Activated CD4-positive, alpha-beta T cell treated with anti-CD3 and anti-CD28 coated beads for 24 hours (primary cell): ENCODE measurements around the gene PLCH2.

Experiments used
- DNase-seq, 2 donors: peaks; one replicate each; pipeline ENCODE4 v3.0.0-alpha.2; 2020; ENCODE audit warnings: low read depth in 2 of 2

PLCH2 gene

DNA sequence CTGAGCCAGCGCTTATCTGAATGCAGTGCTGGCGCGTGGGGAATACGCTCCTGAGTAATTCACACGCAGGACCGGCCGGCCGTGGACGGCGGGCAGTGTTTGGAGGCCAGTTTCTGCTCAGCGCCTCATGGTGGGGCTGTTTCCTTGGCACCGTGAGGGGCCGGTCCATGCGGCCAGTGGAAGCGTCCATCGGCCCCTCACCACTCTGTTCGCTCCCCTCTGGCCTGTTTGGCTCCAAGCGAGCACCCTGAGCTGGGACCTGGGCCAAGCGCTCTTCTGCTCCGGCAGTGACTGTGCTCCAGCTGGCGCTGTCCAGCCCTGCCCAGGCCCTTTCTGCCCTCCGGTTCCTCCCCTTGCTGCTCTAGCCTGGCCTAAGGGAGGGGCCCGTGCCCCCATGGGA lies 16.3 kb upstream of the PLCH2 start:
- no peak for DNase-seq

DNA sequence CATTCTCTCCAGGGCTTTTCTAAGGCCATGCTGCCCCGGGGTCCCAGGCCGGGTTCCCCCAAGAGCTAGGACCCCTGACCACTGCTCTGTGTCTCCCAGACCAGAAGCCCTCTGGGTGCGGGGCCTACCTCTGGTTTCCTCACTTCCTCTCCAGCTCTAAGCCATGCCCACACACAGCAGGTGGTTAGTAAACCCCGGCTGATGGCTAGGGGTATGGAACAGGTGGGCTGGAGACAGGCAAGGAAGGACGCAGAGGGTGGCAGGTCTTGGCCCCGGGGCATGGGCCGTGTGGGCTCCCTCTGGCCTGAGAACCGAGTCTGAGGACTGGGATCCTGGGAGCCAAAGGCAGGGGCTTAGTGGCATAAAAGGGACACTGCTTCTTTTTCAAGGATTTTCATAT lies 15.9 kb upstream of the PLCH2 start:
- DNase-seq = no peak

DNA sequence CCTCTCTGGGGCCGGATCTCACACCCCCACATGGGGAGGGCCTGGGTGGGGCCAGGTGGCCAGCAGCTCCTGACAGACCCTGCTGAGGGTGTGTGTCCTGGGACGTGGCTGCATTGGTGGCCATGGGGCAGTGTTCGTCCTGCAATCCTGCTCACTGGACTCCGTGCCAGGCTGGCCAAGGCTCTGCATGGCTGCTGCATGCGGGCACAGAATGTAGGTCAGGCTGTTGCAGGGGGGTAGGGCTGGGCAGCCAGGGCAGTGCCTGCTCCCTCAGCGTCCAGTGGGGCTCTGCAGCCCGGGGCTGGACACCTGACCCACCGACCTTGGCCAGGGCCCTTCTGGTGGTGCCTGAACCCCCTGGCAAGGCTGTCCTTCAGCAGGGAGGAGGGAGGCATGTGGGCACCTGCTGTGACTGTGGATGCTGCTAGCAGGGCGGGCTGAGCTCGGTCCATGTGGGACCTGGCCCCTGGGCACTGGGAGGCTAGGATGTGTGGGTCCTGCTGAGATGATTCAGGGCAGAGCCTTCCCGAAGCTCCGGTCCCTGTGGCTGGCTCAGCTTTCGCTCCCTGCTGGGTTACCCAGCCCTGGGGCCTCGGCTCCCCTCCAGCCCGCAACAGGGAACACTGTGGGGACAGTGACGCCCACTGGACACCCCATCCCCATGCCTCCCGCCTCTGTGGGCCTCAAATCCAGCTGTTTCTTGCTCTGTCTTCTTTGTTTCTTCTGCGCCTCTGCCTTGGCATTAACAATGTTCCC lies 14.9 kb upstream of the PLCH2 start:
- no peak for DNase-seq

DNA sequence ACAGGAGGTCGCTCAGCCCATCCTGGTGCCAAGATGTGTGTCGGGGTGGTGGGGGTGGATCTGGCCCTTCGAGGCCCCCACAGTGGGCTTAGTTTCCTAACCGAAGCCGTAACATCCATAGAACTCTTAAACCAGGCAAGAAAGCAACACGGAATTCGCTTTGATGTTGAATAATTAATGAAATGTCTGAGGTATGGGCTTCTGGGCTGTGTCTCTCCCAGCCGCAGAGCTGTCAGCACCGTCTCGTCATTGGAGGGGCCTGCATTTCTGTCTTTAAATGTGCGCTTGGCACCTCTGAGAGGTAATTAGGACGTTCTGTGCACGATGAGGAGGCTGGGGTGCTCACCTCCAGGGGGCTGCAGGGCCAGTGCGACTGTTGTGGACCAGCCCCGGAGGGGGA lies 13.3 kb upstream of the PLCH2 start:
- DNase-seq = no peak

DNA sequence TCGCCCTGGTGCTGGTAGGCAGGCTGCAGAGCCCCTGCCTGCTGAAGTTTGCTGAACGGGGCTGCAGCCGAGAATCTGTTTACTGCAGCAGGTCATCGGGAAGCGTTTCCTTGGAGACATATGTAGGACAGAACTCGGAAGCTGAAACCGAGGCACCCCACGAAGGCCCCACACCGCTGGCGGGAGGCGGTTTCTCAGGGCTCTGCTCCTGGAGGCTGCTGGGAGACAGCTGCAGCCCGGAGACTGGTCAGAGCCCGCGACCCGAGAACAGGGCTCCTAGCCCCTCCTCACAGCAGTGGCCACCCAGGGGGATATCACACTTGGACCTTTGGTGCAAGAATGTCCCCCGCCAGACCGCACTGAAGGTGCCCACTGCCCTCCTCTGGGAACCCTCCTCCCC lies 12.7 kb upstream of the PLCH2 start:
- DNase-seq = no peak

DNA sequence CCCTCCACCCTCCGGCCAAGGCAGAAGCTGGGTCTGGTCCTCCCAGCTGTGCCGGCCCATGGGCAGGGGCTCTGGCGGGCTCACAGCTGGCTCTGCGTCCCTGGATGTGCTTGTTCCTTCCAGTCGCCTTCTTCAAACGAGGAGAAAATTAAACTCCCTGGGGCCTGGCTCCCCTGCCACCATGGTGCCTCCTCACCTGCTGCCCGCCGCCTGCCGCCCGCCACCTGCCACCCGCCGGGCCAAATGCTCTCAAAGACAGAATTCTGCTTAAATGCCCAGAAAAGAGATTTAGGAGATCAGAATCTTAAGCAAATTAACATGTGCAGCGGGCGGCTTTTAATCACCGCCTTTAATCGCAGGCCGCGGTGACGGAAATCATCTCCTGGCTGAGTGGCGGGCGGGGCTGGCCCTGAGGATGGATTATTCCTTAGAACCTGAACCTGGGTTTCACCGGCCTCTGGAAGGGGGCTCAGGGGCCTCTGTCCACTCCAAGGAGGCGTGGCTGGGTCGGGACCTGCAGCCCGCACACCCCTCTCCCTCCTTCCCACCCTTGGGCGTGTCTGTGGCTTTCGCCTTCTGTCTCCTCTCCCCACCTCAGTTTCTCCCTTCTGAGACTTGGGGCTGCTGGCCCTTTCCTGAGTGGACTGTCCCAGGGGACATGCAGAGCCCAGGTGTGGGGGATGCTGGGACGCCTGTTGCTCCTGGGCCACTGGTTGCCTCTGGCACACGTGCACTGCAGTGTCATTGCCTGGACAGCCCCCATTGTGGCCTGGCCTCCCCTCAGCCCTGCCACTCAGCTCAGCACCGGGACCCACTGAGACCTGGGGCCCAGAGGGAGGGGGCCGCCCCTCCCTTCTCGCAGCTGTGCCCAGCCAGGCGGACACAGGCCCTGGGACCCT lies 10.5 kb upstream of the PLCH2 start:
- no peak for DNase-seq

DNA sequence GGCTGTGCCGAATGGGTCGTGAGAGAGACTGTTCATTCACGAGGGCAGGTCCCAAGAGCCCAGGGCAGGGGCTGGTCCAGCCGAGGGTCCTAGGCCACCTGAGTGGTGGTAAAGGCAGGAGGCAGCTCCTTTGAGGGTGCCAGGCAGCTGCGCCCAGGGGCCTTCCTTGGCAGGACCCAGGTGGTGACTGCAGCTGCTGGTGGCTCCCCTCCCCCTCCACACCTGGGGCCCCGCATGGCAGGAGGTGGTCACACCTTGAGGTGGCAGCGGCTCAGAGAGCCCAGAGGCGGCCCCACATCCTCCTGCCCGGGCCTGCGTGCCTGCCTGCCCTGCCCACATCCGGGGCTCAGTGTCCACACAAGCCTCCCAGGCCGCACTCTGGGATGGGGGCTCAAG lies 9.8 kb upstream of the PLCH2 start:
- no peak for DNase-seq

DNA sequence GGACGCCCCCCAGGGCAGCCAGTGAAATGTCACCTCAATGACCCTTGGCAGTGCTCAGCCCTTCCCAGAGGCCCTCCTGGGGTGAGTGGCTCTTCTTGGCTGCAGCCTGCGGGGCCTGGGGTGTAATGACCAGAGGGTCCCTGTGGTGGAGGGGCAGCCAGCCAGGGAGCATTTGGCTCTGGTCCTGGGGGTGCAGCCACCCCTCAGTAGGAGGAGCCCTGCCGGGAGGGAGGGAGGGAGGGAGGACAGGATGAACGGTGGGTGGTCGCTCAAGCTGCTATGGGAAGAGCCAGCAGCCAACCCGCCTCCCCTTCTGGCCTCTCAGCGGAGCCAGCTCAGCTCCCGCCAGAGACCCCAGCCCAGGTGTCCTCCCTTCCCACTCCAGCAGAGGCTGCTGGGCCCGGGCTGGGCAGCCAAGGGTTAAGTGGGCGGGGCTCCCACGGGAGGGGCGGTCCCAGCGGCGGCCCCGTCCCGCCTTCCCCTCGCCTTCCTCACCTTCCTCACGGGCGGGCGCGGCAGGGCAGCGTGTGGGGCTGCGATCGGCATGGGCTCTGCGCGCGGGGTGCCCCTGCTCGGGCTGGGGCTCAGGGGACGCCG lies 9.0 kb upstream of the PLCH2 start:
- DNase-seq = peak in 1 of 2 donors; percentile 22

DNA sequence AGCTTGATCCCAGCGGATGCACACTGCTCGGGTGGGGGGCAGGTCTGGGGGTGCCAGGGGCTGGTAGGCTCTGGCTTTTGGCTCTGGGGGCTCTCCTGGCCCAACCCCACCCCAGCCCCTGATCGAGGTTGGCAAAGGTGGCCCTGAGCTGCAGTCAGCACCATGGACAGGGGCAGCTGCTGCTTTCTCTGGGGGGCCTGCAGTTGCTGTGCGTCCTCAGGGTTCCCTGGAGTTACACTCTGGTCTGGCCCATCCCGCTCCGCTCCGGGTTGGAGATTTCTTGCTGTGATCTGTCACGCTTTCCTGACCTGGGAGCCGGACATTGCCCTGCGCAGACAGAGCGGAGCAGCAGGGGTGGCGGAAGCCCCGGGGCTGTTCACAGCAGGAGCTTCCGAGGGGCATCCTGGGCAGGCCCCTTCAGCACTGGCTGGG lies 8.0 kb upstream of the PLCH2 start:
- peak; percentile 9 to 13 for DNase-seq

DNA sequence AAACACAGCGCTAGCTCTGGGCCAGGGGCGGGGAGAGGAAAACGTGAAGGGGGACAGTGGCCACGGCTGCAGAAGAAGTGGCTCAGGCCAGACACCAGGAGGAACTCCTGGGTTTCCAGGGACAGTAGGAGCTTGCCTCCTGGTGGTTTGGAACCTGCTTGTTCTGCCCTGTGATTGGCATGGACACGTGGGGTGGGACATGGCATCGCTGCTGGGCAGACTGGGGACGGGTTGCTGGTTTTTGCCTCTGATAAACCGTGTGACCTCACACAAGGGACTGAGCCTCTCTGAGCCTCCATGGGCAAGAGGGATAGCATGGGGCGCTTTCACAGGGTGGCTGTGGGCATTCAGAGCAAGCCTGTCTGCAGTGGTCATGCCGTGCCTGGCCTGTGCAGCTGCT lies 7.5 kb upstream of the PLCH2 start:
- no peak for DNase-seq

DNA sequence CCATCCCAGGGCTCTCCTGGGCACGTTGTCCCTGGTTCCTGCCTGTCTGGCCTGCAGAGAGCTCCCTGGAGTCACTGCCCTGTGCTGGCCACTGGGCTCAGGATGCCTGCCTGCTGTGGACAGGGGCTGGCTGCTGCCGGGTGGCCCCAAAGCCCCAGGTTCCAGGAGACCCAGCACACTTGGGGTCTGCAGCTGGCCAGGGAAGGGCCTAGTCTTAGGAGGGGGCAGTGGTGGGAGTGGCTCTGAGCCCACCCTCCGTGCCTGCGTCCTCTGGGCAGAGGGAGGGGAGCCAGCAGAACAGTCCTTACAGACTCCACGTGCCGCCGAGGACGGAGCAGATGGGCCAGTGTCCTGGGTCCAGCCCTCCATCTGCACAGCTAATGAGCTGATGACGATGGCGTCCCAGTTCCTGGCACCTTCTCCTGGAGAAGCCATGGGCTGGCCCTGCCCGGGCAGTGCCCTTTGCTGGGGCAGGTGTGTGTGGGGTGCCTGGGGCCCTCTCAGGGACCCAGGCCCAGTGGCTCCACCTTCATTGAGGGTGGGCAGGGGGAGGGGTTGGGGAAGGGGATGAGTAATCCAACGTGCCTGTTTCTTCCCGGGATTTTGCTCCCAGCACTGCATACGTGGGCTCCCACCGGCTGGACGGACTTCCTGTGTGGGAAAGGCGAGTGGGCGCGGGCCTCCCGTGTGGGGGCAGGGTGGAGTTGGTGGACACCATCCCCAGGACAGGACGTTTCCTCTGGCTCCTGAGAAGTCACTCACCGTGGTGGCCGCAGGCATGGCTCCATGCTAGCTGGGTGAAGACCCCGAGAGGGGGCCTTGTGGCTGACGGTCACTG lies 6.8 kb upstream of the PLCH2 start:
- DNase-seq = no peak

DNA sequence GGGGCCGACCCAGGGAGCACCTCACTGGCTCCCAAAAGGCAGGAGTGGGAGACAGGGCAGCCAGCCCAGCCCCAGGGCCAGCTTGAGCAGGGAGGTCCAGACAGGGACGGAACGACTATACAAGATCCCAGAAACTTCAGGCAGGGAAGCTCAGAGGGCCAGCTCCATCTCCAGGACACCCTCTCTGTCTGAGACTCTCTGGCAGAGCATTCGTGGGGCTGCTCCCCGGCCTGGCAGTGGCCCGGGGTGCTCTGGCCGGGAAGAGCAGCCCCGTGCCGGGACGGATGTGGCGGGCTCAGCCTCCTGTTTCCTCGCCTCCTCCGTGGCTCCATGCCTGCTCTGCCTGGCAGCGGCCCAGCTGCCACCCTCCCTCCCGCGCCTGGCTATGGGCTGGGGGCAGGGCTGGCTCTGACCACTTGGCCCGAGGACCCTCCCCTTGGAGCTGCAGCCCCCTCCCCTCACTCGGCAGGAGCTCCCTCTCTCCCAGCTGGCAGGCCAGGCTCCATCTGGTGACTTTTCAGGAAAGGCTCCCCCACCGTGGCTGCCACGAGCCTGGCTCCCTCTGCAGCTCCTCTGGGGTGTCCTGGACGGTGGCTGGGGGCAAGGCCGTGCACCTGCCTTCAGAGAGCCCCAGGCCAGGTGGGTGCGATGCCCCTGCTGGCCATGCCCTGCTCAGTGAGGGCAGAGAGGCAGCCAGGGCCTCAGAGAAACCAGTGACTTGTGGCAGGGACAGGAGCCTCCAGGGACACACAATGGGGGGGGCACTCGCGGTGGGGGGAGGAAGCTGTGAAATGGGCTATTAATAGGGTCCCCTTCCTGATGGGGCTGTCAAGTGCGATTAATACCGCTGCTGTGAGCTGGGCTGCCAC lies 5.6 kb upstream of the PLCH2 start:
- DNase-seq = no peak

DNA sequence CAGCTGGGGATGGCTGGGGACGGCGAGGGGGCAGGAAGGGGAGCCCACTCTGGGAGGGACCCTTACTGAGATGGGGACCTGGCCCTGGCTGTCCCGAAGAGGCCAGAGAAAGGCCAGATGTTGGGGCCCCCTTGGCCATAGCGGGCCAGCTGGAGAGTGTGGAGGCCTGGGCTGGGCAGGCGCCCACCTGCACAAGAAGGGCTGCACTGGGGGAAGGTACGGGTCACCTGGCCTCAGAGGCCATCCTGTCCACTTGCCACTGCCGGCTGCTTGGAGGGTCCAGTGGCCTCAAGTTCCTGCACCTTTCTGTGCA lies 5.0 kb upstream of the PLCH2 start:
- DNase-seq = no peak

DNA sequence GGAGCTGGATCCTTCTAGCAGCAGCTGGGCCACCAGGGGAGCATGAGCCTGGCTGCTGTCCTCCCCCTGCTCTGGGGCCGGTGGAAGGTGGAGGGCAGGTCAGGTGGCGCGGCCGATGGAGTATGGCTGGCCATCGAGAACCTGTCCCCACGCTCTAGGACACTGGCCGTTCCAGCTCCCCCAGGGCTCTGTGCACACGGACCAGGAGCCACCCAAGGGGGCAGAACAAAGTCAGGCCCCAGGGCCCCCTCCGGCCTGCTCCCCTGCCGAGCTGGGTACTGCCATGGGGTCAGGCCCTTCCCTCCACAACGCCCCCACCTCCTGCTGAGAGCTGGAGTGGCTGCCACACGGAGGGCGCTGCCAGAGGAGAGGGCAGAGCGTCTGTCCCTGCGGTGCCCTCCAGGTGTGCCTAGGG lies 4.5 kb upstream of the PLCH2 start:
- DNase-seq = no peak

DNA sequence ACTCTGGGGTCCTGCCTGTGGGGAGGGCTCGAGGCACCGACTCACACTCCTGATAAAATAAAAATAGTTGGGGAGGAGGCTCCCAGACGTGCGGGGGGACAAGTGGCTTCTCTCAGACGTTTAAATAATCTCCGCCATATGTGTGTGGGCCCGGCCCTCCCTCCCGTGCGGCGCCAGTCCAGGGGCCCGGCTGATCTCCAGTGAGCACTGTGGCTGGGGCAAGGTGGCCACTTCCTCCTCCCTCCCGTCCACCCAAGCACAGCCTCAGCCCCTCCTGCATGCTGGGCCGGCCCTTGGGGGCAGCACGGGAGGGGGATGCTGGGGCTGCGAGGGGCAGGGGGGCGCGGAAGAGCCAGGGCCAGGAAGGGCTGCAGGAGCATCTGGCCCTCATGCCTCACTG lies 4.0 kb upstream of the PLCH2 start:
- no peak for DNase-seq

DNA sequence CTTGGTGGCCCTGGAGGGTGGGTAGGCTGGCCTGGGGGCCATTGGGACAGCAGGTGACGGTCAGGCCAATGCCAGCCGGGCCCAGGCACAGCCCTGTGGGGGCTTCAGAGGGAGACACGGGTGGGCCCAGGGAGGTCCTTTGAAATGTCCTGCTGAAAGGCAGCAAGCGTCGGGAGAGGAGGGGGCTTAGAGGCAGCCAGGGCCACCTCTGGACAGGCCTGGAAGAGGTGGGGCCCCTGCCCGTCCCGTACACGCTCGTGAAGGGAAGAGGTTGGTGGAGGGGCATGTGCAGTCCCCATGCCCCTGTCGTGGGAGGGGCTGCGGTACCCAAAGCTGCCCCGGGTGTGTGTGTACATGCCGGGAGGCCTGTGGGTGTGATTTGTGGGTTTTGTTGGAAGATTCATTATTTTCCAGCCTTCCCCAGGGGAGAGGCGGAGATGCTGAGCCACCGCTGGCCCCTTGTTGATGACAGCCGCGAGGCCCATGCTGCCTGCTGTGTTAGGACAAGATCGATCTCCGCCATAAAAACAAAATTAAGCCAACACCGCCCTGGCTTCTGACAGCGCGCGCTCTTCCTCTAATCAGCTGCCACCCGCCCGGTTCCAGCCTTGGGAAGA lies 3.4 kb upstream of the PLCH2 start:
- DNase-seq = no peak

DNA sequence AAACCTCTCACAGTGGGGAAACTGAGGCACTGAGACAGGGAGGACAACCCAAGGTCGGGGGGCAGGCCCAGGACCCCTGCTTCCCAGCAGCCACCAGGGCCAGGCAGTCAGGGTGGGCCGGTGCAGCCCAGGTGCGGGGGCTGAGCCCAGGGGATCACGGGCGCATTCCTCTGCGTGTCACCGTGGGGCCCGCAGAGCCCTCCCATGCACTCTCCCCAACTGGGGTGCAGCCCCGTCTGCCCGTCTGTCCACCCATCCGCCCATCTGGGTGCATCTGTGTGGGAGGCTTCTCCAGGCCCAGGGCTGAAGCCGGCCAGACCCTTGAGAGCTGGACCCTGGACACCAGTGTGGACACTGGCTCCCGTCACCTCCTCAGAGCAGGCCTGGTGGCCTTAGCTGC lies 2.9 kb upstream of the PLCH2 start:
- no peak for DNase-seq

DNA sequence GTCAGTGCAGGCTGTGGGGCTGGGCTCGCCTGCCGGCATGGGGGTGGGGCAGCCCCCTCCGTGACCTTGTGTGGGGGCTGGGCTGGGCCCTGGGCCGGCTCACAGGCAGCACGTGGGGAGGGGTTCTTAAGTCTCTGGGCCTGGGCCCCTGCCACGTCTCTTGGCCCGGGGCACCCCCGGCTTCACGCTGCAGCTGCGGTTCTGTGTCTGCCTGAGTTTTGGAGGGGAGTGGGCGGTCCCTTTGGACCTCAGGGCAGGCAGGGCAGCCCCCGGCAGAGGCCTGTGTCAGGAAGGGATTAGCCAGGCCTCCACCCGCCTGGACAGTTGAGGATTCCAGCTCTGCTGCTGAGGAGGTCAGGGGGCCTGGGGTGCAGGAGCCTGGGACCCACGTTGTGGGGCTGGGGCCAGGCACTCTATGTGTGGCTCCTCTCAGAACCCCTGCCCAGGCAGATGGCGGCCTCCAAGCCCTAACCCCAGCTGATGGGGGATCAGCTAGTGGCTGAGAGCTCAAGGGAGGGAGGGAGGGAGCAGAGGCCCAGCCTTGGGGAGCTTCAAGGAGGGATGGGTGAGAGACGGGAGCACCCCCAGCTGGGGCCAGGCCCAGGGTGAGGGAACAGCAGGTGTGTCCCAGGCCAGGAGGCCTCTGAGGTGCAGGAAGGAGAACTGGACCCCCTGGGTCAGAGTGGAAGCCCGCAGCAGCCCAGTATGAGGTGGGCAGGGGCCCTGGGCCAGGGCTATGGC lies 1.8 kb upstream of the PLCH2 start:
- no peak for DNase-seq

DNA sequence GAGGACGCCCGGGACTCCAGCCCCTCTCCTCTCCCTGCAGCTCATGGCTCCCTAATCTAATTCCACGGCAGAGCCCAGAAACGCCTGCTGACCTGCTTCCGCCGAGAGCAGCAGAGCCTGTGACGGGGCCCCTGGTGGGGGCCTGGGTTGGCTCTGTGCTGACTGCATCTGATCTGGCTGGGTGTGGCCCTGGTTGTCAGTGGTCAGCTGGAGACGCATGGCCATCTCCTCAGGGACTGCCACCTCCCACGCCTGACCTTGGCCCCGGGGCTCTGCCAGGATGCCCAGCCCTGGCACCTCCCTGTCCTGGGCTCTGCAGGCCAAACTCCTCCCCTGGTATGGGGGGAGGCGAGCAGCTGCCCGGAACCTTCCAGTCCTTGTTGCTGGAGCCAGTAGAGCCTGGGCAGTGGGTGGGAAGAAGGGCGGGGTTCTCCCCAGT lies 1.1 kb upstream of the PLCH2 start:
- DNase-seq = no peak

DNA sequence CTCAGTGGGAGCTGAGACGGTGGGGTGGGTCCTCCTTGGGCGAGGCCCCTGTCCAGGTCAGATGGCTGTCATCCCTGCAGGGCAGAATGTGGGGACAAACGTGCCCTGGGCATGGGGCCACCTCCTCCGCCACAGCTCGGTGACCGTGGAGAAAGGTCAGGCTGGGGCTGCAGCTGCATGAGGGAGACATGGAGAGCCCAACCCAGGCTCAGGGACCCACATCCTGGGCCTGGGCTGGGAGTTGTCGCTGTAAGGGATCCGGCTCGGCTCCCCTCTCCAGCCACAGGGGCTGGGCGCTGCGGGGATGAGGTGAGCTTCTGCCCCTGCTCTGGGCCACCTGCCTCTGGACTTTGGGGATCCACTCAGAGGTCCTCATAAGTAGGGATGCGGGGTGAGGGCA lies 518 bp upstream of the PLCH2 start:
- no peak for DNase-seq
